ENCODE data around the gene OXA1L. TPM values are rescaled to one million over a fixed set of nuclear protein-coding genes. Genes with fewer than 3 reads are reported as not detected.
"Not testable (repeated sequence)": the region's sequence is repeated elsewhere in the genome, so short reads cannot be mapped to it uniquely, and the experiment has no call there.

The OXA1L gene
- total RNA-seq, 1 donor from 2014 or later, result 190 TPM

DNA sequence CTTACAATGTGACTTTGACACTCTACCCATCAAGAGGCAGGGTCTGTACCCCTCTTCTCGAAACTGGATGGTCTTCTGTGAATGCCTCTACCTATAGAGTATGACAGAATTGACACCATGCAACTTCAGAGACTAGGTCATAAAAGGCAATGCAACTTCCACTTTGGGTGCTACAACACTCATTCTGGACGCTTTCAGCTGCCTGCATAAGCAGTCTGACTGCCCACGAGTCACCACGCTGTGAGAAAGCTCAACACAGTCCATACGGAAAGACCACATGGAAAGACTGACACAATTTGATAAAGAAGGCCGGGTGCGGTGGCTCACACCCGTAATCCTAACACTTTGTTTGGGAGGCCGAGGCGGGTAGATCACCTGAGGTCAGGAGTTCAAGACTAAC lies 33.9 kb downstream of the OXA1L start:
- no peak for DNase-seq
- H3K27me3 Mint-ChIP-seq, result no peaks in the 10 kb centered on the region
- H3K4me3 Mint-ChIP-seq, result no peak overlapping the region
- peaks cover 5% of the 10 kb centered on the region for H3K36me3 Mint-ChIP-seq (ENCODE audit: low read depth)
- H3K9me3 Mint-ChIP-seq, result no peaks in the 10 kb centered on the region
- TF ChIP-seq, protein P1, sequence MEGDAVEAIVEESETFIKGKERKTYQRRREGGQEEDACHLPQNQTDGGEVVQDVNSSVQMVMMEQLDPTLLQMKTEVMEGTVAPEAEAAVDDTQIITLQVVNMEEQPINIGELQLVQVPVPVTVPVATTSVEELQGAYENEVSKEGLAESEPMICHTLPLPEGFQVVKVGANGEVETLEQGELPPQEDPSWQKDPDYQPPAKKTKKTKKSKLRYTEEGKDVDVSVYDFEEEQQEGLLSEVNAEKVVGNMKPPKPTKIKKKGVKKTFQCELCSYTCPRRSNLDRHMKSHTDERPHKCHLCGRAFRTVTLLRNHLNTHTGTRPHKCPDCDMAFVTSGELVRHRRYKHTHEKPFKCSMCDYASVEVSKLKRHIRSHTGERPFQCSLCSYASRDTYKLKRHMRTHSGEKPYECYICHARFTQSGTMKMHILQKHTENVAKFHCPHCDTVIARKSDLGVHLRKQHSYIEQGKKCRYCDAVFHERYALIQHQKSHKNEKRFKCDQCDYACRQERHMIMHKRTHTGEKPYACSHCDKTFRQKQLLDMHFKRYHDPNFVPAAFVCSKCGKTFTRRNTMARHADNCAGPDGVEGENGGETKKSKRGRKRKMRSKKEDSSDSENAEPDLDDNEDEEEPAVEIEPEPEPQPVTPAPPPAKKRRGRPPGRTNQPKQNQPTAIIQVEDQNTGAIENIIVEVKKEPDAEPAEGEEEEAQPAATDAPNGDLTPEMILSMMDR (IDR thresholded peaks at IDR 0.05), result no peak
- H3K27ac Mint-ChIP-seq, result peak overlapping the region; percentile 8
- intact Hi-C loops (cut with micrococcal nuclease), result no loop called here
- ChIA-PET POLR2A (interaction anchor here (1.0 to 3.0 kb wide), 2 partner anchors 10 to 22 kb away, joined by 4 to 20 read pairs; no protein-coding TSS in a partner anchor), CTCF (no interaction called here)
- peaks cover 86% of the 10 kb centered on the region for H3K4me1 Mint-ChIP-seq
- ATAC-seq (ENCODE audit: low read depth), result no peak

DNA sequence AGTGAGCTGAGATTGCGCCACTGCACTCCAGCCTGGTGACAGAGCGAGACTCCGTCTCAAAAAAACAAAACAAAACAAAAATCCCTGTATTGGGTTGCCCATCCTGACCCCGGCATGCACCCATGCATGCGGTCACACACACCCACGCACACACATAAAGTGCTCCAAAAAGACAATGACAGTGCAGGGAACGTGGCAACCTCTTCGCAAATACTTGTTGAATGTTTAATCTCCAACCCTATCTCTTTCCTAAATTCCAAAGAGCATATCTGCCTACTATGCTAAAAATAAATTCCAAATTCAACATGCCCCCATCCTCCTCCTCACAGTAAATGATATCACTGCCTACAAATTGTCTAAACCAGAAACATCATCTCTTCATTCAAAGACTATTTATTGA lies 35.2 kb downstream of the OXA1L start:
- Mint-ChIP-seq H3K27me3 (no peaks in the 10 kb centered on the region), H3K36me3 (ENCODE audit: low read depth) (peaks cover 8% of the 10 kb centered on the region), H3K9me3 (no peaks in the 10 kb centered on the region), H3K27ac (no peak overlapping the region), H3K4me3 (no peak overlapping the region), H3K4me1 (peaks cover 80% of the 10 kb centered on the region)
- ChIA-PET CTCF (interaction anchor here (1.4 kb wide), 1 partner anchor 10 kb away, joined by 3 read pairs; no protein-coding TSS in a partner anchor), POLR2A (interaction anchor here (2.0 to 4.2 kb wide), 5 partner anchors 7 to 21 kb away, joined by 9 to 52 read pairs (median 25); partner anchors contain the start of gene SLC7A7)
- intact Hi-C loops (cut with micrococcal nuclease), result no loop called here
- TF ChIP-seq, protein P1 (IDR thresholded peaks at IDR 0.05), result no peak
- no peak for DNase-seq
- ATAC-seq (ENCODE audit: low read depth), result no peak

DNA sequence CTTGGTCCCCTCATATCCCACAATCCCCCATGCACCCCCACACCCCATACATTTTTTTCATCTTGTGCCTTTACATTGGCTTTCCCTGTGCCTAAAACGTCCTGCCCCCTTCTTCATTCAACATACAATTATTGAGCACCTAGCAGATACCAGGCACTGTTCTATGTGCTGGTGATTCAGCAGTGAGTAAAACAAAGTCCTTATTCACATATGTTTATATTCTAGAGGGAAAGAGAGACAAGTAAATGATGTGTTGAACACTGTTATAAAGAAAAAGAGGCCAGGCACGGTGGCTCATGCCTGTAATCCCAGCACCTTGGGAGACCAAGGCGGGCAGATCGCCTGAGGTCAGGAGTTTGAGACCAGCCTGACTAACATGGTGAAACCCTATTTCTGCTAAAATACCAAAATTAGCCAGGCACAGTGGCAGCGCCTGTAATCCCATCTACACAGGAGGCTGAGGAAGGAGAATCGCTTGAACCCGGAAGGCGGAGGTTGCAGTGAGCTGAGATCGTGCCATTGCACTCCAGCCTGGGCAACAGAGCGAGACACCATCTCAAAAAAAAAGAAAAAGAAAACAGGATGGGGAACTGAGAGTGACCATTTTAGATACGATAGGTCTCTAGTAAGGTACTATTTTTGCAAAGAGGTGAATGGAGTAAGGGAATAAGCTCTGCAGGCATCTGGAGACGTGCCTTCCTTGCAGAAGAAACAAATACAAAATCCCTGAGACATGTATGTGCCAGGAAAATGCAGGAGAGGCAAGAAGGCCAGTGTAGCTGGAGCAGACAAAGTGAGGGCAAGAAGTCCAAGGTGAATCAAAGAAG lies 36.6 kb downstream of the OXA1L start:
- Mint-ChIP-seq H3K4me1 (peaks cover 81% of the 10 kb centered on the region), H3K9me3 (no peaks in the 10 kb centered on the region), H3K36me3 (ENCODE audit: low read depth) (peaks cover 8% of the 10 kb centered on the region), H3K4me3 (peak overlapping the region; percentile 74), H3K27me3 (no peaks in the 10 kb centered on the region), H3K27ac (peak overlapping the region; percentile 93)
- DNase-seq, result no peak
- TF ChIP-seq, protein P1 (IDR thresholded peaks at IDR 0.05), result no peak
- intact Hi-C loops (cut with micrococcal nuclease), result loop anchor here (1.0 kb wide), 3 partner anchors 8 to 13 kb away; no protein-coding TSS in a partner anchor
- CTCF ChIA-PET, result interaction anchor here (1.0 to 1.4 kb wide), 2 partner anchors 12 kb away, joined by 3 read pairs; no protein-coding TSS in a partner anchor
- POLR2A ChIA-PET, result interaction anchor here (0.6 to 8.1 kb wide), 13 partner anchors 8 to 247 kb away, joined by 3 to 73 read pairs (median 9); partner anchors contain the start of genes MMP14, MRPL52, OXA1L and SLC7A7
- peak; percentile 87 for ATAC-seq (ENCODE audit: low read depth)

DNA sequence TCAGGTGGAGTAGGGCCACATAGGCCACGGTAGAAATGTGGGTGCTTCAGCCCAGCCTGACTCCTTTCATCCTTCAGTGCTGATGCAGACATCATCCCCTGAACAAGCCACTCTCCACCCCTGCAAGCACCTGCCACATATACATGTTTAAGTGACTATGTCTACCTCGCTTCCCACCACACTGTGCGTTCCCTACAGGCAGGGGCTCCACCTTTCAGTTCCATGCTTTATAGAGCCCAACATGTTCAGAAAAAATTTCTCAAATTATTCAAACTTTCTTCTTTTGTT lies 37.1 kb downstream of the OXA1L start:
- DNase-seq (no peak), ATAC-seq (ENCODE audit: low read depth) (peak; percentile 64)
- Mint-ChIP-seq H3K9me3 (no peaks in the 10 kb centered on the region), H3K4me3 (peak overlapping the region; percentile 74), H3K36me3 (ENCODE audit: low read depth) (peaks cover 8% of the 10 kb centered on the region), H3K27ac (peak overlapping the region; percentile 93), H3K27me3 (no peaks in the 10 kb centered on the region), H3K4me1 (peaks cover 81% of the 10 kb centered on the region)
- intact Hi-C loops (cut with micrococcal nuclease), result loop anchor here (1.0 kb wide), 3 partner anchors 8 to 13 kb away; no protein-coding TSS in a partner anchor
- ChIA-PET POLR2A (interaction anchor here (0.6 to 8.1 kb wide), 12 partner anchors 9 to 247 kb away, joined by 3 to 73 read pairs (median 10); partner anchors contain the start of genes MMP14, MRPL52, OXA1L and SLC7A7), CTCF (interaction anchor here (1.0 to 1.4 kb wide), 2 partner anchors 13 to 38 kb away, joined by 3 read pairs; partner anchors contain the start of gene OXA1L)
- TF ChIP-seq, protein P1 (IDR thresholded peaks at IDR 0.05), result no peak

DNA sequence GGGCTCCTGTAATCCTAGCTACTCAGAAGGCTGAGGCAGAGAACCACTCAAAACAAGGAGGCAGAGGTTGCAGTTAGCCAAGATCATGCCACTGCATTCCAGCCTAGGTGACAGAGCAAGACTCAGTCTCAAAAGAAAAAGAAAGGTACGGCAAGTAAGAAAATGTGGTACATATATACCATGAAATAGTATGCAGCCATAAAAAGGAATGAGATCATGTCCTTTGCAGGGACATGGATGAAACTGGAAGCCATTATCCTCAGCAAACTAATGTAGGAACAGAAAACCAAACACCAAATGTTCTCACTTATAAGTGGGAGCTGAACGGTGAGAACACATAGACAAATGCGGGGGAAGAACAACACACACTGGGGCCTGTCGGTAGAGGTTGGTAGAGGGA lies 38.7 kb downstream of the OXA1L start:
- H3K27me3 Mint-ChIP-seq; ATAC-seq (ENCODE audit: low read depth); DNase-seq; H3K9me3 Mint-ChIP-seq; intact Hi-C loops (cut with micrococcal nuclease); H3K4me3 Mint-ChIP-seq; H3K36me3 Mint-ChIP-seq (ENCODE audit: low read depth): not testable (repeated sequence)
- ChIA-PET CTCF (interaction anchor here (1.4 kb wide), 2 partner anchors 11 to 39 kb away, joined by 3 read pairs; partner anchors contain the start of gene OXA1L), POLR2A (interaction anchor here (0.7 to 8.1 kb wide), 9 partner anchors 10 to 66 kb away, joined by 3 to 73 read pairs (median 11); partner anchors contain the start of genes LRP10, MRPL52 and OXA1L)
- Mint-ChIP-seq H3K27ac (peak overlapping the region; percentile 93), H3K4me1 (peaks cover 74% of the 10 kb centered on the region)
